Stimulated activated effector memory CD8-positive, alpha-beta T cell treated with anti-CD3 and anti-CD28 coated beads, Interleukin-12 subunit alpha, Interleukin-12 subunit beta, amount 100 ng/mL, for 72 hours (primary cell): ENCODE measurements around the gene FXR1.
"Not testable (repeated sequence)": the region's sequence is repeated elsewhere in the genome, so short reads cannot be mapped to it uniquely, and the experiment has no call there.

Source experiments
- ATAC-seq: fragments of 150-1000 bp; cut with Tn5 transposase; 2 replicates; pipeline ENCODE4 v1.10.0; 2021
- DNase-seq, 2 donors: peaks; one replicate each; pipeline ENCODE4 v3.0.0; 2021 to 2022; ENCODE audit warnings: low spot score in 2 of 2
- H3K27ac Mint-ChIP-seq: one replicate; pipeline ENCODE4 v1.8.0; 2022; ENCODE audit warnings: mild to moderate bottlenecking, mixed read lengths
- H3K36me3 Mint-ChIP-seq: one replicate; pipeline ENCODE4 v1.8.0; 2022; ENCODE audit warnings: mild to moderate bottlenecking, mixed read lengths
- H3K4me1 Mint-ChIP-seq: one replicate; pipeline ENCODE4 v1.8.0; 2022; ENCODE audit warnings: mixed read lengths
- H3K4me3 Mint-ChIP-seq: one replicate; pipeline ENCODE4 v1.8.0; 2022; ENCODE audit warnings: mild to moderate bottlenecking, mixed read lengths
- H3K9me3 Mint-ChIP-seq: one replicate; pipeline ENCODE4 v1.8.0; 2022; ENCODE audit warnings: mixed read lengths

Gene FXR1

DNA sequence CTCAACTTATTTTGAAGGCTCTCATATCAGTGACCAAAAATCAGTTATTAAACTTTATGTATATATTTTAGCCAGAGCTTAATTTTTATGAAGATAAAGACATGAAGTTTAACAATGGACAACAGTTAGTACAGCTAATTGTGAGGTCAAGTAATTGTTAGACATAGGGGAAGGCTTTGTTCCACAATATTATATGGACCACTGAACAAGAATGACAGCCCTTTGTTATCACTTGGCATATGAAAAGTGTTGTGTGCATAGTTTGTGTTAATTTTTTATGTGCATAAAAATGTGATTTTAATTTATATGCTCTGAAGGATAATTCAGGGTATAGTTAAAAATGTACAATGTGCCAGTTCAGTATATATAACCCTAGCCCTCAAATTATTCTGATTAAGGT is 65.0 kb downstream of the FXR1 start:
- Mint-ChIP-seq H3K4me3 (no peak overlapping the region), H3K9me3 (no peaks in the 10 kb centered on the region), H3K27ac (peak overlapping the region; percentile 79), H3K4me1 (no peaks in the 10 kb centered on the region), H3K36me3 (peaks cover 82% of the 10 kb centered on the region)
- DNase-seq (no peak), ATAC-seq (no peak)

DNA sequence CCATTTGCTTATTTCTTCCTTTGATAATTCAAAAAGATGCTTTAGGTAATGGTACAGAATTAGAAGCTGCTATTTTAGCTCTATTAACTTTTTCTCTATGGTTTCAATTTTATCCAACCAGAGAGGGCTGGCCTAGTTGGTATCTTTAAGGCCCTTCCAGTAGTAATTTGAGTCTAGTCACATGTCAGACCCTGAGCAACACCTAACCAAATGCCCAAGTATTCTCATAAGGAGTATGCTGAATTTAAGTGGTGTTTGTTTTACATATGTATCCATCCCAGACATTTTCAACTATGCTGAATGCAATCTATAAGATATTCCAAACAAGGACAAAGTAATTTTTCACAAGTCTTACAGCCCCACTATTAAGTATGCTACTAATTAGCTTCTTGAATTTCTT is 67.5 kb downstream of the FXR1 start:
- Mint-ChIP-seq H3K4me3 (no peak overlapping the region), H3K27ac (peak overlapping the region; percentile 67), H3K36me3 (peaks cover 86% of the 10 kb centered on the region), H3K4me1 (no peaks in the 10 kb centered on the region), H3K9me3 (no peaks in the 10 kb centered on the region)
- no peak for ATAC-seq
- no peak for DNase-seq

DNA sequence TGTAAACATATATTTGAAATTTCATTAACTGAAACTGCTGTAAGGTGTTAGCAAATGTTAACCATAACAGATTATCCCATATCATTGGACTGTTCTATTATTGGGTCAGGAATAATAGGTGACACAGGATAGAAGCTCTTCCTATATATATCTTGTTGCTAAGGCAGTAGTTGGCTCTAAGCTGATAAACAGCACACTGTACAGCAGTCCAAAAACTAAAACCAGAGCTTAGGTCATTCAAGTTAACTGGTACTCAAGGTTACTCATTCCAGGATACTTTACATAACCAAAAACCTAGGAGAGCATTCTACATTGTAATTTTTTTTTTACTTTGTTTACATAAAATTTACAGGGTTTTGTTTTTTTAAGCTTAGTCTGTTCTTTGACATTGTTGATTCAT is 68.1 kb downstream of the FXR1 start:
- H3K27ac Mint-ChIP-seq, result peak overlapping the region; percentile 67
- ATAC-seq (peak; percentile 79), DNase-seq (no peak)
- H3K9me3 Mint-ChIP-seq, result no peaks in the 10 kb centered on the region
- H3K4me1 Mint-ChIP-seq, result no peaks in the 10 kb centered on the region
- peaks cover 86% of the 10 kb centered on the region for H3K36me3 Mint-ChIP-seq
- H3K4me3 Mint-ChIP-seq, result no peak overlapping the region

DNA sequence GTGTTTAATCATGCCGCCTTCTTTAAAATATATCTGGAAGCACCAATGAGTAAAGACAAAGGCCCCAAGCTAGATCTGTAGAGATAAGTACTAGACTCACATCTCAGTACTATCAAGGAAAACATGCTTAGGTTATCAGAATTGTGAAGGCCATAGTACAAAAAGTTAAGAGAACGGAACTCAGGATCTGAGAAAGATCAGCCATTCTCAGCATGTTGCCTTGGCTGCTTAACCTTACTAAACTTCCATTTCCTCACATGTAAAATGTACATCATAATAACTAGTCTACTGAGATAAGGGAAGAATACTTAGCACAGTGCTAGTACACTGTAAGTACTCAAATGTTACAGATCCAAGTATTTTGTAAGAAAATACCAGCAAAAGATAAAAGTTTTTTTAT is 69.4 kb downstream of the FXR1 start:
- no peaks in the 10 kb centered on the region for H3K9me3 Mint-ChIP-seq
- H3K4me3 Mint-ChIP-seq, result no peak overlapping the region
- H3K27ac Mint-ChIP-seq, result peak overlapping the region; percentile 67
- H3K4me1 Mint-ChIP-seq, result no peaks in the 10 kb centered on the region
- no peak for DNase-seq
- peaks cover 86% of the 10 kb centered on the region for H3K36me3 Mint-ChIP-seq
- ATAC-seq, result no peak

DNA sequence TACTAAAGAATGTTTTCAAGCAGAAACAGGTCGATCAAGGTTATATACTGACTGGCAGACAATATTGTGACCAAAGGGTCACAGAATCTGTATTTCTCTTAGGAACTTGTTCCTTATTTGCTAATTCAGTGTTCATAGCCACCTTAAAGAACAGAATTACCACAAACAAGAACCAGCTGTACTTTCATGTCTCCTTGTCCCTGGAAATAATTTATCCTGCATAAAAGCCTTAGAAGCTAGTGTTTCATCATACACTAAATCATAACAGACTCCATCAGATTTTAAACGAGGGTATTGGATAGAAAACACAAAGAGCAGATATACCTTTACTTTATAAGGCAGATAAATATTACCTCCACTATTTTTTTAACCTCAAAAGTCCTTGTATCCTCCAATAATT is 70.7 kb downstream of the FXR1 start:
- ATAC-seq (no peak), DNase-seq (no peak)
- no peak overlapping the region for H3K4me3 Mint-ChIP-seq
- H3K36me3 Mint-ChIP-seq, result peaks cover 89% of the 10 kb centered on the region
- no peaks in the 10 kb centered on the region for H3K9me3 Mint-ChIP-seq
- H3K27ac Mint-ChIP-seq, result no peak overlapping the region
- peaks cover 10% of the 10 kb centered on the region for H3K4me1 Mint-ChIP-seq

DNA sequence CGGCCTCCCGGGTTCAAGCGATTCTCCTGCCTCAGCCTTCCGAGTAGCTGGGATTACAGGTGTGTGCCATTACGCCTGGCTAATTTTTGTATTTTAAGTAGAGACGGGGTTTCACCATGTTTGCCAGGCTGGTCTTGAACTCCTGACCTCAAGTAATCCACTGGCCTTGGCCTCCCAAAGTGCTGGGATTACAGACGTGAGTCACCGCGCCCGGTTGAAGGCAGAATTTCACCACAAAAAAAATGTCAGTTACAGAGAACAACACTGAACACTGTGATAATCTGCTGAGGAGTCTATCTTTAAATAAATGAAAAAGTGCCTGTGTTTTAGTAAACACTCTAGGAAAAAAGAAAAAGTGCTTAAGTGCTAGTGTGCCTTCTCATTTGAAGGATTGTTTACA is 73.9 kb downstream of the FXR1 start:
- H3K36me3 Mint-ChIP-seq, result peaks cover 80% of the 10 kb centered on the region

DNA sequence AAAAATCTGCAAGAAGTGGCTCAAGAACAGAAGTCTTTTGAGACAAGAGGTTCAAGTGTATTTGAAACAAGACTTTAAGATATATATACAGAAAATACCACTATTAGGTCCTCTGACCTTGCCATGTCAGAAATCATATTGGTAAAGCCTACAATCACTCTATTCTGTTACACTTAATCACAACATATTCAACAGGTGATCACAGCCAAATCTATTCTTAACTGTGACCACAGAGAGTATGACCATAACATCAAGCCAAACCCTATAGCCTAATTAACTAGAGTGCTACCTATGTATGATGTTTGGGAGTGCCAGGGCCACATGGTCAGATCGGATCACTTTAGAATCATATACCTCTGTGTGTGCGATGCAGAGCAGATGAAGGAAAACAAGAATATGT is 74.9 kb downstream of the FXR1 start:
- Mint-ChIP-seq H3K36me3 (peaks cover 73% of the 10 kb centered on the region), H3K4me3 (peak overlapping the region; percentile 91), H3K9me3 (no peaks in the 10 kb centered on the region), H3K27ac (peak overlapping the region; percentile 95), H3K4me1 (peaks cover 11% of the 10 kb centered on the region)
- DNase-seq (no peak), ATAC-seq (no peak)

More for the DNA sequence above, 73.9 kb downstream of the FXR1 start:
- Mint-ChIP-seq H3K27ac (peak overlapping the region; percentile 95), H3K4me1 (peaks cover 11% of the 10 kb centered on the region)
- not testable (repeated sequence) for H3K4me3 Mint-ChIP-seq, DNase-seq, ATAC-seq, H3K9me3 Mint-ChIP-seq

DNA sequence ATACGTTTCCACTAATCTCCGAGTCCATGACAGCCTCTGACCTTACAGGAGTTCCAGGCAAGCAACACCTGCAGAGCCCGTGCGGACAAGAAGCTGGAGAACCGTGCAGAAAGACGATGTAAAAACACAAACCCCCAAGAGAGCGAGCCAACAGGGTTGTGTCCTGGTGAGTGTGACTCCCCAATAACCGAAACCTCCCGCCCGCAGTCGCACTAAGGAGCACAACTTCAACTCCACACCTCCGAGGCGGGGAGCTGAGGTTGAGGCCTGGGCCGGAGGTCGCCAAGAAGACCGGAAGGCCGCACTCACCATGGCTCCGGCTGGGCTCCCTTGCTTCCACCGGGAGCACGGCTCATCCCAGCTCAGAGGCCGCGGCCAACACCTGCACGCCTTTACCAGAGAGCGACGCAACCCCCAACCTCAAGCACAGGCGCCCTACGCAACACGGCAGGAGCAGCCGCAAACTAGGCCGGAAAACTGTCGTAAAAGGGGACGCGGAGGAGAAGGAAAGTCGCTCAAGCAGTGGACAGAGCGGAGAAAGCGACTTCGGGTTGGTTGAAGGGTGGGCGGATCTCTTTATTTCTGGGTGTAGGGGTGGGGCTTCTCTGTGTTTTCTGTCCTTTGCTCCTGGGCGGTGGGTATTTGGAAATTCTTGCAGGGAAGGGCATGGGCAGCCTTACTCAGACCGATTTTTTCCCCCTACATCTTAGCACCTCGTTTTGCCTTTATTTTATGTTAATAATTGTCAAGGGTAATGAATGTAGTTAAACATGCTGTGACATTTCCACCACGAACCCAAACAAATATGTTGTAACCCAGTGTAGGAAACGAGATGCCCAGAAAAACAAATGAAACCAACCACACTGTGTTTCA is 77.1 kb downstream of the FXR1 start, which contains the start of gene DNAJC19:
TSS of gene DNAJC19 (minus strand) at position 446 of the 873 bp plus-strand sequence. CDS start at position 312, 134 bp downstream.
- ATAC-seq (peak; percentile 96), DNase-seq (peak; percentile 66 to 91)
- Mint-ChIP-seq H3K4me1 (peaks cover 11% of the 10 kb centered on the region), H3K9me3 (no peaks in the 10 kb centered on the region), H3K4me3 (peak within 1 kb of the TSS; percentile 91), H3K36me3 (peaks cover 52% of the 10 kb centered on the region), H3K27ac (peak within 1 kb of the TSS; percentile 95)

DNA sequence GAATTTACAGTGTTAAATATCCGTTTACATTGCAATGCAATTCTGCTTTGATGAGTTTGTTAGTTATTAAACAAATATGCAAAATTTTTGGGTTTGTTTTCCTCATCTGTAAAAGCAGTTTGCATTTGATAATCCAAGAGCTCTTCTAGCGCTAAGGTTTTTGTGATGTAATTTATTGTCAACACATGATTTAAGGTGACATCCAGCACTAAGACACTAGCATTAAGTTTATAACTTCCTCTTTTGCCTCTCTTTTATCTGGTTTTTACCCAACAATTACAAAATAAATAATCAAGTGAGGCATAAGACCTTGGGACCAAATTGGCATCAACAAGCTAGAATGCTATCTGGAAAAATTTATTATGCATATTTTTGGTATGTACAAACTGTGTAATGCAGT is 78.0 kb downstream of the FXR1 start:
- Mint-ChIP-seq H3K27ac (no peak overlapping the region), H3K4me1 (peaks cover 11% of the 10 kb centered on the region), H3K36me3 (peaks cover 42% of the 10 kb centered on the region), H3K4me3 (peak overlapping the region; percentile 91), H3K9me3 (no peaks in the 10 kb centered on the region)
- no peak for ATAC-seq
- no peak for DNase-seq

DNA sequence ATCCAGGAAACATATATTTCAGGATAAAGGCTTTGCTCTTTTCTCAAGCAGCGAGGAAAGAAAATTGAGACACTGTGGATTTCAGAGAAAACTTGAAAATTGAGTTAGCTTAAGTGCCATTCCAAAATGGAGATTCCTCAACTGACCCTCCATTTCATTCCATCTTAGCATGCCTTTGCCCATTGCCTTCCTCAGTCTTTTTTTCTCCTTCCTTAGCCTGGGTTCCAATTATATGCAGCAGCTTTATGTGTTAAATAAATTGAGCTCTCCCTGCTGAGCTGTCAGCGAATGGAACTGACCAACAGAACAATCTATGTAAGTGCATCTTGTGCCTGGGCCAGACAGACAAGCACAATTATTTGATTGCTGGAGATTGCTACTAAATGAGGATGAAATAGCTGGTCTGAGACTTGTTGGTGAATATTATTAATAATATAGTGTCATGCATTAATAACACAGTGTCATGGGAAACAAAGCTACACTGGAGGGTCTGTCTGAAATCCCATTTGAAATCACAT is 84.0 kb downstream of the FXR1 start:
- Mint-ChIP-seq H3K36me3 (no peaks in the 10 kb centered on the region), H3K4me3 (no peak overlapping the region), H3K9me3 (peaks cover 4% of the 10 kb centered on the region), H3K4me1 (no peaks in the 10 kb centered on the region), H3K27ac (no peak overlapping the region)
- ATAC-seq (no peak), DNase-seq (no peak)

DNA sequence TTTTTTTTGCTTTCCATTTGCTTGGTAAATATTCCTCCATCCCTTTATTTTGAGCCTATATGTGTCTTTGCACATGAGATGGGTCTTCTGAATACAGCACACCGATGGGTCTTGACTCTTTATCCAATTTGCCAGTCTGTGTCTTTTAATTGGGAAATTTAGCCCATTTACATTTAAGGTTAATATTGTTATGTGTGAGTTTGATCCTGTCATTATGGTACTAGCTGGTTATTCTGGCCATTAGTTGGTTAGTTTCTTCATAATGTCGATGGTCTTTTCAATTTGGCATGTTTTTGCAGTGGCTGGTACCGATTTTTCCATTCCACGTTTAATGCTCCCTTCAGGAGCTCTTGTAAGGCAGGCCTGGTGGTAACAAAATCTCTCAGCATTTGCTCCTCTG is 89.9 kb downstream of the FXR1 start:
- not testable (repeated sequence) for H3K4me3 Mint-ChIP-seq, H3K4me1 Mint-ChIP-seq, H3K36me3 Mint-ChIP-seq, ATAC-seq, H3K27ac Mint-ChIP-seq, DNase-seq
- peaks cover 11% of the 10 kb centered on the region for H3K9me3 Mint-ChIP-seq

DNA sequence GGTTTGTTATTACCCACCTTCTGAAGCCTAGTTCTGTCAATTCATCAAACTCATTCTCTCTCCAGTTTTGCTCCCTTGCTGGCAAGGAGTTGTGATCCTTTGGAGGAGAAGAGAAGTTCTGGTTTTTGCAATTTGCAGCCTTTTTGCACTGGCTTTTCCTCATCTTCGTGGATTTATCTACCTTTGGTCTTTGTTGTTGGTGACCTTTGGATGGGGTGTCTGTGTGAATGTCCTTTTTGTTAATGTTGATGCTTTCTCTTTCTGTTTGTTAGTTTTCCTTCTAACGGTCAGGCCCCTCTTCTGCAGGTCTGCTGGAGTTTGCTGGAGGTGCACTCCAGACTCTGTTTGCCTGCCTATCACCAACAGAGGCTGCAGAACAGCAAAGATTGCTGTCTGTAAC is 91.0 kb downstream of the FXR1 start:
- not testable (repeated sequence) for H3K36me3 Mint-ChIP-seq
- H3K9me3 Mint-ChIP-seq, result peaks cover 11% of the 10 kb centered on the region

DNA sequence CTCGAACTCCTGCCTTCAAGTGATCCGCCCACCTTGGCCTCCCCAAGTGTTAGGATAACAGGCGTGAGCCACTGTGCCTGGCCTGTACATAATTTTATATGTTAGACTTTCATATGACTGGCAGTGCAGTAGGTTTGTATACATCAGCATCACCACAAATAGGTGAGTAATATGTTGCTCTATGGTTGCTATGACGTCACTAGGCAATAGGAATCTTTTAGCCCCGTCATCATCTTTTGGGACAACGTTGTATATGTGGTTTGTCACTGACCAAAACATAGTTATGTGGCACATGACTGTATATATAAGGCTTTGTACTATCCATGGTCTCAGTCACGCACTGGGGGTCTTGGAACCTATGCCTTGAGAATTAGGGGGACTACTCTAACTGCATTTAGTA is 94.1 kb downstream of the FXR1 start:
- H3K36me3 Mint-ChIP-seq, result no peaks in the 10 kb centered on the region
- ATAC-seq, result peak; percentile 44
- no peak overlapping the region for H3K4me3 Mint-ChIP-seq
- no peak overlapping the region for H3K27ac Mint-ChIP-seq
- peaks cover 7% of the 10 kb centered on the region for H3K9me3 Mint-ChIP-seq
- no peak for DNase-seq
- no peaks in the 10 kb centered on the region for H3K4me1 Mint-ChIP-seq

More for the DNA sequence above, 91.0 kb downstream of the FXR1 start:
- not testable (repeated sequence) for DNase-seq, H3K4me1 Mint-ChIP-seq, H3K27ac Mint-ChIP-seq, ATAC-seq, H3K4me3 Mint-ChIP-seq

DNA sequence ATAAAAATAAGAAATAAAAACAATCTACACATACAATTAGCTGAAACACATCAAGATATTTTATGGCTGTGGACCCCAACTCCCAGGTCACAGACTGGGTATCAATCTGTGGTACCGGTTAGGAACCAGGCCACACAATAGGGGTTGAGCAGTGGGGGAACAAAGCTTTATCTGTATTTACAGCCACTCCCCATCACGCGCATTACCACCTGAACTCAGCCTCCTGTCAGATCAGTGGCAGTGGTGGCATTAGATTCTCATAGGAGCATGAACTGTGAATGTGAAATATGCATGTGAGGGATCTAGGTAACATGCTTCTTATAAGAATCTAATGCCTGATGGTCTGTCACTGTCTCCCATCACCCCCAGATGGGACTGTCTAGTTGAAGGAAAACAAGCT is 94.8 kb downstream of the FXR1 start:
- ATAC-seq (no peak), DNase-seq (no peak)
- Mint-ChIP-seq H3K4me3 (no peak overlapping the region), H3K9me3 (peaks cover 3% of the 10 kb centered on the region), H3K36me3 (no peaks in the 10 kb centered on the region), H3K27ac (no peak overlapping the region), H3K4me1 (no peaks in the 10 kb centered on the region)

DNA sequence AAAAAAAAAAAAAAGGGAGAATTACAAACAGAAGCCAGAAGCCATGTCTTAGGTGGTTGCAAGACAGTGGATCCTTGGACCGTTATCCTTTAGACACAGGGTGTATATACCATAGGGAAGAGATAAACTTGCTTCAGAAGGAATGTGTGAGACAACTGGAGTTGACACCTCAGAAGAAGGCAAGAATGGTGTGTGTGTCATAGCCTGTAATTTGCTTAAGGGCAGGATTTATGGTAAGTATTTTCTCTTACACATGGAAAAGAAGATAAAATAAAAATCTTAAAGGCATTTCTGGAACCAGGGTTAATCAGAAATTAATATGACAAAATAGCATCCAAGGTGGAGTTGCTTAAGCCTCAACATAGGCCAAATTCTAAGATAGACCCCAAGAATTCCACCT is 96.3 kb downstream of the FXR1 start:
- Mint-ChIP-seq H3K36me3 (no peaks in the 10 kb centered on the region), H3K9me3 (peaks cover 2% of the 10 kb centered on the region), H3K4me1 (no peaks in the 10 kb centered on the region), H3K27ac (no peak overlapping the region), H3K4me3 (no peak overlapping the region)
- no peak for ATAC-seq
- no peak for DNase-seq

DNA sequence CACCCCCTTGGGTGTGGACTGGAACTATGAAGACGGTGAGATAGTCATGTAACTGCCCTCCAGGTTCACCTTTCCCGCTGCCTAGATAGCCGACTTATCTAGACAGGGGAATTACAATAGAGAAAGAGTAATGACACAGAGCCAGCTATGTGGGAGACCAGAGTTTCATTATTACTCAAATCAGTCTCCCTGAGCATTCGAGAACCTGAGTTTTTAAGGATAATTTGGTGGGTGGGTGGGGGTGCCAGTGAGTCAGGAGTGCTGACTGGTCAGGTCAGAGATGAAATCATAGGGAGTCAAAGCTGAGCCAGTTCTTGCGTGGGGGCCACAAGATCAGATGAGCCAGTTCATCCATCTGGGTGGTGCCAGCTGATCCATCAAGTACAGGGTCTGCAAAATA is 96.8 kb downstream of the FXR1 start:
- Mint-ChIP-seq H3K4me1 (no peaks in the 10 kb centered on the region), H3K27ac (peak overlapping the region; percentile 15), H3K4me3 (no peak overlapping the region), H3K9me3 (peaks cover 2% of the 10 kb centered on the region), H3K36me3 (no peaks in the 10 kb centered on the region)
- no peak for DNase-seq
- ATAC-seq, result peak; percentile 91
